Tibial nerve (tissue), 4 donors: ENCODE measurements around the gene GBP2.

Experiments used
- CTCF ChIP-seq, 5 experiments: fragments of 200-600 bp in 3 of 5; fragments of 450-650 bp in 2 of 5; sonication (generic) in 3 of 5; IDR thresholded peaks; one replicate each; pipeline ENCODE4 v1.5.1; 2016 to 2019; ENCODE audit warnings: antibody characterized with exemption in 5 of 5, mild to moderate bottlenecking in 3 of 5, moderate library complexity in 2 of 5
- EP300 ChIP-seq, 2 donors: sonication (generic); formaldehyde crosslinking; IDR thresholded peaks; one replicate each; pipeline ENCODE4 v1.6.1; 2017; ENCODE audit warnings: antibody characterized with exemption in 2 of 2, mild to moderate bottlenecking in 1 of 2
- POLR2A ChIP-seq, 2 donors: fragments of 450-650 bp; IDR thresholded peaks; one replicate each; pipeline ENCODE4 v1.6.1; 2017; ENCODE audit warnings: antibody characterized with exemption in 2 of 2, mild to moderate bottlenecking in 2 of 2, moderate library complexity in 2 of 2

GRCh38 chr1:89104147-89104546, 21.8 kb downstream of the GBP2 start:
- TF ChIP-seq EP300 (IDR thresholded peaks at IDR 0.05) (no peak), POLR2A (IDR thresholded peaks at IDR 0.05) (no peak), CTCF (IDR thresholded peaks at IDR 0.05) (no peak)
